ENCODE results near the gene CLEC2D. TPM values are rescaled to one million over a fixed set of nuclear protein-coding genes. Genes with fewer than 3 reads are reported as not detected.
"Not testable (repeated sequence)": the region's sequence is repeated elsewhere in the genome, so short reads cannot be mapped to it uniquely, and the experiment has no call there.

The CLEC2D gene
- total RNA-seq, 1 experiment from 2014 or later, result 32.6 TPM

- Histone ChIP-seq H3K9me3 (ENCODE audit: insufficient read depth, low read depth) (peaks cover 2% of the 10 kb centered on the region; the same call in 1 of the 2 replicates), H3K27ac (no peak overlapping the region), H2AFZ (no peak overlapping the region), H3K4me1 (replicated peaks; ENCODE audit: insufficient read depth) (0 out of 2 replicates have a peak, but pooled peaks cover 9% of the 10 kb centered on the region), H3K4me3 (no peak overlapping the region), H3K4me2 (no peak overlapping the region), H3K79me2 (ENCODE audit: low read depth) (no peaks in the 10 kb centered on the region), H3K36me3 (ENCODE audit: low read depth) (no peaks in the 10 kb centered on the region), H3F3A (ENCODE audit: insufficient read depth, low read depth) (peaks cover 13% of the 10 kb centered on the region), H4K20me1 (ENCODE audit: insufficient read depth) (no peaks in the 10 kb centered on the region), H3K27me3 (ENCODE audit: insufficient read depth, low read depth) (no peaks in the 10 kb centered on the region), H3K9me2 (ENCODE audit: insufficient read depth) (no peaks in the 10 kb centered on the region)
- no peak for TF ChIP-seq CTCF (conservative IDR thresholded peaks at IDR 0.05)
- TF ChIP-seq EZH2 (IDR thresholded peaks at IDR 0.05; ENCODE audit: low read depth), result no peak
- ChIA-PET CTCF (no interaction called here), POLR2A (ENCODE audit: unreplicated experiment) (interaction anchor here (0.6 kb wide), 1 partner anchor 470 kb away, joined by 3 read pairs; no protein-coding TSS in a partner anchor)
- BruUV-seq (replicated peaks), result no TSS peak
- intact Hi-C loops (cut with micrococcal nuclease; ENCODE audit: unreplicated experiment), result no loop called here
- DNase-seq, result no peak
These were observed 31.1 kb downstream of the CLEC2D start for GRCh38 chr12:9700606-9700956.

- ChIA-PET POLR2A (ENCODE audit: unreplicated experiment) (no interaction called here), CTCF (no interaction called here)
- Histone ChIP-seq H3K36me3 (ENCODE audit: low read depth) (no peaks in the 10 kb centered on the region), H3K9me3 (ENCODE audit: insufficient read depth, low read depth) (peaks cover 2% of the 10 kb centered on the region; the same call in 1 of the 2 replicates), H3K27ac (no peak overlapping the region), H3K4me2 (no peak overlapping the region), H2AFZ (no peak overlapping the region), H3F3A (ENCODE audit: insufficient read depth, low read depth) (peaks cover 23% of the 10 kb centered on the region), H3K4me1 (replicated peaks; ENCODE audit: insufficient read depth) (peaks cover 19% of the 10 kb centered on the region), H4K20me1 (ENCODE audit: insufficient read depth) (no peaks in the 10 kb centered on the region), H3K9me2 (ENCODE audit: insufficient read depth) (no peaks in the 10 kb centered on the region), H3K4me3 (no peak overlapping the region), H3K27me3 (ENCODE audit: insufficient read depth, low read depth) (no peaks in the 10 kb centered on the region), H3K79me2 (ENCODE audit: low read depth) (no peaks in the 10 kb centered on the region)
- no TSS peak for BruUV-seq (replicated peaks)
- intact Hi-C loops (cut with micrococcal nuclease; ENCODE audit: unreplicated experiment), result no loop called here
- DNase-seq, result no peak
- TF ChIP-seq CTCF (conservative IDR thresholded peaks at IDR 0.05) (no peak), EZH2 (IDR thresholded peaks at IDR 0.05; ENCODE audit: low read depth) (no peak)
These were observed 32.1 kb downstream of the CLEC2D start for GRCh38 chr12:9701380-9702154.

- no peak overlapping the region for H3K4me2 ChIP-seq
- peaks cover 2% of the 10 kb centered on the region; the same call in 1 of the 2 replicates for H3K9me3 ChIP-seq (ENCODE audit: insufficient read depth, low read depth)
- no TSS peak for BruUV-seq (replicated peaks)
- no peak for DNase-seq
- H3K4me1 ChIP-seq (replicated peaks; ENCODE audit: insufficient read depth), result peaks cover 24% of the 10 kb centered on the region
- H3F3A ChIP-seq (ENCODE audit: insufficient read depth, low read depth), result peaks cover 24% of the 10 kb centered on the region
- intact Hi-C loops (cut with micrococcal nuclease; ENCODE audit: unreplicated experiment), result no loop called here
- H3K4me3 ChIP-seq, result no peak overlapping the region
- no peaks in the 10 kb centered on the region for H3K79me2 ChIP-seq (ENCODE audit: low read depth)
- CTCF ChIA-PET, result no interaction called here
- POLR2A ChIA-PET (ENCODE audit: unreplicated experiment), result no interaction called here
- H3K27ac ChIP-seq, result no peak overlapping the region
- TF ChIP-seq EZH2 (IDR thresholded peaks at IDR 0.05; ENCODE audit: low read depth) (no peak), CTCF (conservative IDR thresholded peaks at IDR 0.05) (no peak)
- H3K36me3 ChIP-seq (ENCODE audit: low read depth), result no peaks in the 10 kb centered on the region
- H4K20me1 ChIP-seq (ENCODE audit: insufficient read depth), result no peaks in the 10 kb centered on the region
- no peaks in the 10 kb centered on the region for H3K27me3 ChIP-seq (ENCODE audit: insufficient read depth, low read depth)
- H3K9me2 ChIP-seq (ENCODE audit: insufficient read depth), result no peaks in the 10 kb centered on the region
- no peak overlapping the region for H2AFZ ChIP-seq
These were observed 32.7 kb downstream of the CLEC2D start for GRCh38 chr12:9702255-9702654.

GRCh38 chr12:9704561-9704960 lies 35.0 kb downstream of the CLEC2D start:
- H3K27me3 ChIP-seq (ENCODE audit: insufficient read depth, low read depth); H3K27ac ChIP-seq; POLR2A ChIA-PET (ENCODE audit: unreplicated experiment); H3K4me2 ChIP-seq; H2AFZ ChIP-seq; H3K9me2 ChIP-seq (ENCODE audit: insufficient read depth); DNase-seq; BruUV-seq (replicated peaks); H3K79me2 ChIP-seq (ENCODE audit: low read depth); H3K36me3 ChIP-seq (ENCODE audit: low read depth); H3K4me3 ChIP-seq; intact Hi-C loops (cut with micrococcal nuclease; ENCODE audit: unreplicated experiment); H4K20me1 ChIP-seq (ENCODE audit: insufficient read depth); H3K9me3 ChIP-seq (ENCODE audit: insufficient read depth, low read depth): not testable (repeated sequence)
- CTCF ChIA-PET, result interaction anchor here (0.6 to 0.7 kb wide), 2 partner anchors 35 to 358 kb away, joined by 3 read pairs; no protein-coding TSS in a partner anchor
- Histone ChIP-seq H3K4me1 (replicated peaks; ENCODE audit: insufficient read depth) (peaks cover 20% of the 10 kb centered on the region), H3F3A (ENCODE audit: insufficient read depth, low read depth) (peaks cover 22% of the 10 kb centered on the region)

All from PC-9 (cell line).